HG03060 (cell line): Measurements from ENCODE around the gene SERTM2.

Experiments
- ATAC-seq: cut with Tn5 transposase; IDR thresholded peaks from one replicate; pipeline ENCODE4 v1.9.1; 2021; ENCODE audit warnings: low read depth, moderate number of reproducible peaks; ENCODE audit not compliant: unreplicated experiment

SERTM2 gene

GRCh38 chrX:111555406-111555958 is 44.0 kb downstream of the SERTM2 start:
- no peak for ATAC-seq

GRCh38 chrX:111560801-111561200 is 49.4 kb downstream of the SERTM2 start:
- ATAC-seq = no peak

GRCh38 chrX:111561851-111562250 is 50.4 kb downstream of the SERTM2 start:
- no peak for ATAC-seq

GRCh38 chrX:111567542-111568255 is 56.3 kb downstream of the SERTM2 start:
- no peak for ATAC-seq

GRCh38 chrX:111568354-111568753 is 56.9 kb downstream of the SERTM2 start:
- ATAC-seq = no peak

- ATAC-seq = no peak
These were observed 57.4 kb downstream of the SERTM2 start for GRCh38 chrX:111568817-111569216.
